HepG2 (cell line): ENCODE results near the gene SEC63. TPM values are rescaled to one million over a fixed set of nuclear protein-coding genes. Genes with fewer than 3 reads are reported as not detected.

Experiments
- ATAC-seq: fragments of 200-7000 bp; cut with Tn5 transposase; 3 replicates; pipeline ENCODE4 v1.9.1; 2020; ENCODE audit warnings: mild to moderate bottlenecking, moderate library complexity
- BruUV-seq: library from RNA; stranded (reverse); fragments of 400-500 nt; replicated peaks from 2 replicates; lab custom pipeline; 2021; lab: Mats Ljungman, UMichigan
- CTCF ChIA-PET: fragments of 300-600 bp; formaldehyde crosslinking; extraction: SDS; loops from one replicate; lab custom pipeline; 2021; ENCODE audit warnings: low total read pairs, inconsistent platforms, low intra/inter-chr PET ratio; lab: Yijun Ruan, JAX
- POLR2A ChIA-PET: fragments of 350-600 bp; sonication (Branson Sonifier 250); formaldehyde crosslinking; loops from one replicate; lab custom pipeline; 2020; ENCODE audit warnings: antibody characterized with exemption, inconsistent platforms; lab: Yijun Ruan, JAX
- DNase-seq: peaks from one replicate; pipeline ENCODE4 v3.0.0-alpha.2; 2015; ENCODE audit warnings: low spot score
- FAIRE-seq: peaks from 3 replicates; lab custom pipeline; 2011; peaks lifted over from hg19 to GRCh38; lab: Jason Lieb, UNC
- H2AFZ ChIP-seq: one replicate; pipeline ENCODE4 v1.6.1; 2011; ENCODE audit warnings: low read length, inconsistent platforms
- H3K27ac ChIP-seq: fragments of 300-600 bp; 3 replicates; pipeline ENCODE4 v1.8.0; 2011; ENCODE audit warnings: mixed run types, mild to moderate bottlenecking, mixed read lengths, low read length, inconsistent platforms; ENCODE audit not compliant: insufficient read depth; ENCODE audit errors: extremely low read length
- H3K27me3 ChIP-seq, 2 experiments: fragments of 200-600 bp in 1 of 2; 2 replicates in 1 of 2; 3 replicates in 1 of 2; pipeline versions ENCODE4 v1.6.0 to v1.8.0; 2011; ENCODE audit warnings: low read length in 2 of 2, mild to moderate bottlenecking in 2 of 2, moderate library complexity in 2 of 2, inconsistent platforms in 1 of 2; ENCODE audit not compliant: insufficient read depth in 2 of 2, control insufficient read depth in 1 of 2
- H3K36me3 ChIP-seq, 2 experiments: fragments of 200-600 bp in 1 of 2; replicated peaks in 1 of 2; 2 replicates in 1 of 2; 3 replicates in 1 of 2; pipeline versions ENCODE4 v1.5.1 to v1.8.0; 2011; ENCODE audit warnings: low read length in 2 of 2, inconsistent platforms in 1 of 2; ENCODE audit not compliant: insufficient read depth in 2 of 2, control insufficient read depth in 1 of 2
- H3K4me1 ChIP-seq: 2 replicates; pipeline ENCODE4 v1.5.1; 2012; ENCODE audit warnings: low read length, inconsistent platforms; ENCODE audit not compliant: insufficient read depth
- H3K4me2 ChIP-seq: 2 replicates; pipeline ENCODE4 v1.6.0; 2011; ENCODE audit warnings: low read depth, low read length, inconsistent platforms
- H3K4me3 ChIP-seq, 3 experiments: fragments of 200-600 bp in 1 of 3; sonication (generic), shearing (Covaris generic) in 1 of 3; replicated peaks in 1 of 3; 2 replicates each; pipeline ENCODE4 v1.5.1; 2011 to 2016; ENCODE audit warnings: low read length in 3 of 3, inconsistent platforms in 2 of 3, low read depth in 2 of 3, mild to moderate bottlenecking in 2 of 3, control low read depth in 1 of 3, mixed read lengths in 1 of 3; ENCODE audit not compliant: insufficient read depth in 1 of 3
- H3K79me2 ChIP-seq: one replicate; pipeline ENCODE4 v1.6.1; 2011; ENCODE audit warnings: low read length, inconsistent platforms; ENCODE audit not compliant: insufficient read depth
- H3K9ac ChIP-seq: 2 replicates; pipeline ENCODE4 v1.6.0; 2011; ENCODE audit warnings: mild to moderate bottlenecking, low read depth, low read length, inconsistent platforms; ENCODE audit not compliant: insufficient read depth
- H3K9me3 ChIP-seq: 2 replicates; pipeline ENCODE4 v1.5.1; 2012; ENCODE audit warnings: mild to moderate bottlenecking, low read length
- H4K20me1 ChIP-seq: 2 replicates; pipeline ENCODE4 v1.6.0; 2011; ENCODE audit warnings: inconsistent platforms, mild to moderate bottlenecking, low read length, moderate library complexity; ENCODE audit not compliant: insufficient read depth
- ATAD3A ChIP-seq: sonication (generic); formaldehyde crosslinking; IDR thresholded peaks from 2 replicates; pipeline ENCODE4 v1.4.0; 2020; ENCODE audit warnings: missing genetic modification reagents
- CENPT ChIP-seq: sonication (generic); formaldehyde crosslinking; IDR thresholded peaks from 2 replicates; pipeline ENCODE4 v1.8.0; 2022; ENCODE audit warnings: low read depth, mild to moderate bottlenecking, moderate library complexity, missing genetic modification reagents
- HDAC6 ChIP-seq: fragments of 200-600 bp; sonication (generic); IDR thresholded peaks from 2 replicates; pipeline ENCODE4 v1.7.0; 2017; ENCODE audit warnings: mild to moderate bottlenecking, antibody characterized with exemption, low read length, low read depth
- MIXL1 ChIP-seq: IDR thresholded peaks from 2 replicates; pipeline ENCODE4 v1.6.1; 2016
- RXRB ChIP-seq: IDR thresholded peaks from 2 replicates; pipeline ENCODE4 v1.6.1; 2016; ENCODE audit warnings: borderline replicate concordance, missing genetic modification reagents, missing compliant biosample characterization
- ZNF335 ChIP-seq: sonication (generic); formaldehyde crosslinking; IDR thresholded peaks from 2 replicates; pipeline ENCODE4 v1.4.0; 2020; ENCODE audit warnings: missing genetic modification reagents
- ZNF703 ChIP-seq: sonication (generic); formaldehyde crosslinking; IDR thresholded peaks from 2 replicates; pipeline ENCODE4 v1.5.1; 2020; ENCODE audit warnings: missing genetic modification reagents, mild to moderate bottlenecking, moderate library complexity, borderline replicate concordance
- ZNF781 ChIP-seq: sonication (generic); formaldehyde crosslinking; IDR thresholded peaks from 2 replicates; pipeline ENCODE4 v1.5.1; 2020; ENCODE audit warnings: borderline replicate concordance, mild to moderate bottlenecking, missing genetic modification reagents; ENCODE audit errors: not compliant biosample characterization
- WGBS: methylation state at CpG from one replicate; pipeline ENCODE4 v1.1.6; 2017; ENCODE audit warnings: low lambda C conversion rate; 5-methylcytosine and 5-hydroxymethylcytosine counted together
- in situ Hi-C: cut with HindIII; loops from 2 replicates; pipeline ENCODE4 v1.10.0; 2017; ENCODE audit warnings: low pct_unique_long_range_greater_than_20kb; ENCODE audit not compliant: extremely low pct_ligation_motif_present
- intact Hi-C: fragments of 100-400 bp; cut with micrococcal nuclease; formaldehyde crosslinking; loops from one replicate; pipeline ENCODE4 v1.10.0; 2022; ENCODE audit not compliant: unreplicated experiment
- polyA plus RNA-seq, 8 experiments: library from polyadenylated mRNA; depleted of rRNA in 3 of 8; stranded (reverse) in 7 of 8; unstranded in 1 of 8; fragments of >200 nt; fragmentation: Illumina TruSeq in 4 of 8; extraction: Trizol in 4 of 8; gene quantifications; 2 replicates each; pipeline versions ENCODE4 v1.2.1 to v1.2.3, GENCODE V29; 2011 to 2016; ENCODE audit warnings: low read depth in 4 of 8, missing spikeins in 1 of 8, mixed read lengths in 1 of 8; ENCODE audit not compliant: insufficient read depth in 1 of 8
- total RNA-seq, 5 experiments: library from RNA; depleted of rRNA; stranded (reverse); fragments of >200 nt; fragmentation: Illumina TruSeq; extraction: Trizol; gene quantifications; 2 replicates each; pipeline ENCODE4 v1.2.3, GENCODE V29; 2016; ENCODE audit warnings: low read depth in 1 of 5
- TF ChIP-seq, protein P1 (sequence below): sonication (generic); formaldehyde crosslinking; IDR thresholded peaks from 2 replicates; pipeline ENCODE4 v1.5.0; 2020; ENCODE audit warnings: mild to moderate bottlenecking, missing genetic modification reagents
- TF ChIP-seq, protein P2 (sequence below): sonication (generic); formaldehyde crosslinking; IDR thresholded peaks from 2 replicates; pipeline ENCODE4 v1.5.0; 2020; ENCODE audit warnings: mild to moderate bottlenecking, missing genetic modification reagents, borderline replicate concordance
- TF ChIP-seq, protein P3 (sequence below): sonication (generic); formaldehyde crosslinking; IDR thresholded peaks from 2 replicates; pipeline ENCODE4 v1.5.0; 2020; ENCODE audit warnings: missing genetic modification reagents
- TF ChIP-seq, protein P4 (sequence below): IDR thresholded peaks from 2 replicates; pipeline ENCODE4 v1.6.1; 2016; ENCODE audit warnings: low read depth, missing genetic modification reagents, missing compliant biosample characterization

SEC63 gene
- total and polyA plus RNA-seq, 2 of the 13 experiments (the other 11 are each of a cell fraction or from before 2014, with no cell fraction given), result 20.2 to 45.9 TPM

DNA sequence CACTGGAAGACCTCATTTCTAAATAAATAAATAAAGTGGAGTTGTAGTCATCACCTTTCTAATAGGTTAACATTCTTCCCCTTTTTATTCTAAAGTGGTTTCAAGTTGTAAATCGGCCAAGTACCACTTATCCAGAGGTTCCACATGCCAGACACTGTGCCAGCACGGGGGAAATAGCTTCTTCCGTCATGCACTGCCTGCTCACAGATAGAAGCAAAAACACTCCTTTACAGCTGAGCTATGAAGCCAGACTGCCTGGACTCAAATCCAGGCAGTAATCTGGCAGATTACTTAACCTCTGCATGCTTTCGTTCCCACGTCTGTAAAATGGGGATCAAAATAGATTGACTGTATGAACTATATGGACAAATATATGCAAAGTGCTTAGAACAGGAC, 116.7 kb downstream of the SEC63 start:
- DNase-seq (no peak), ATAC-seq (no peak), FAIRE-seq (no peak)
- Histone ChIP-seq H3K36me3 (no peaks in the 10 kb centered on the region), H2AFZ (no peak overlapping the region), H3K27me3 (peaks cover 0 to 3% of the 10 kb centered on the region in 2 experiments; a peak in 4 of 5 replicates), H3K27ac (no peak overlapping the region), H3K9me3 (no peaks in the 10 kb centered on the region), H3K4me1 (no peaks in the 10 kb centered on the region), H3K9ac (no peak overlapping the region), H4K20me1 (no peaks in the 10 kb centered on the region), H3K79me2 (no peaks in the 10 kb centered on the region), H3K4me2 (no peak overlapping the region), H3K4me3 (no peak overlapping the region)
- BruUV-seq, result no TSS peak
- WGBS, result 23% methylated on average over 5 of the region's 5 CpGs
- in situ Hi-C loops (no loop called here), intact Hi-C loops (loop anchor here (10.0 kb wide), 1 partner anchor 106 kb away; no protein-coding TSS in a partner anchor)
- TF ChIP-seq ZNF781 (CRISPR knock-in tag) (no peak), ZNF703 (CRISPR knock-in tag) (no peak), ZNF335 (no peak), RXRB (CRISPR knock-in tag) (no peak), MIXL1 (CRISPR knock-in tag) (no peak), CENPT (CRISPR knock-in tag) (no peak), ATAD3A (CRISPR knock-in tag) (no peak), HDAC6 (no peak)
- TF ChIP-seq, protein P1, sequence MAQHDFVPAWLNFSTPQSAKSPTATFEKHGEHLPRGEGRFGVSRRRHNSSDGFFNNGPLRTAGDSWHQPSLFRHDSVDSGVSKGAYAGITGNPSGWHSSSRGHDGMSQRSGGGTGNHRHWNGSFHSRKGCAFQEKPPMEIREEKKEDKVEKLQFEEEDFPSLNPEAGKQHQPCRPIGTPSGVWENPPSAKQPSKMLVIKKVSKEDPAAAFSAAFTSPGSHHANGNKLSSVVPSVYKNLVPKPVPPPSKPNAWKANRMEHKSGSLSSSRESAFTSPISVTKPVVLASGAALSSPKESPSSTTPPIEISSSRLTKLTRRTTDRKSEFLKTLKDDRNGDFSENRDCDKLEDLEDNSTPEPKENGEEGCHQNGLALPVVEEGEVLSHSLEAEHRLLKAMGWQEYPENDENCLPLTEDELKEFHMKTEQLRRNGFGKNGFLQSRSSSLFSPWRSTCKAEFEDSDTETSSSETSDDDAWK, result no peak
- TF ChIP-seq, protein P2, sequence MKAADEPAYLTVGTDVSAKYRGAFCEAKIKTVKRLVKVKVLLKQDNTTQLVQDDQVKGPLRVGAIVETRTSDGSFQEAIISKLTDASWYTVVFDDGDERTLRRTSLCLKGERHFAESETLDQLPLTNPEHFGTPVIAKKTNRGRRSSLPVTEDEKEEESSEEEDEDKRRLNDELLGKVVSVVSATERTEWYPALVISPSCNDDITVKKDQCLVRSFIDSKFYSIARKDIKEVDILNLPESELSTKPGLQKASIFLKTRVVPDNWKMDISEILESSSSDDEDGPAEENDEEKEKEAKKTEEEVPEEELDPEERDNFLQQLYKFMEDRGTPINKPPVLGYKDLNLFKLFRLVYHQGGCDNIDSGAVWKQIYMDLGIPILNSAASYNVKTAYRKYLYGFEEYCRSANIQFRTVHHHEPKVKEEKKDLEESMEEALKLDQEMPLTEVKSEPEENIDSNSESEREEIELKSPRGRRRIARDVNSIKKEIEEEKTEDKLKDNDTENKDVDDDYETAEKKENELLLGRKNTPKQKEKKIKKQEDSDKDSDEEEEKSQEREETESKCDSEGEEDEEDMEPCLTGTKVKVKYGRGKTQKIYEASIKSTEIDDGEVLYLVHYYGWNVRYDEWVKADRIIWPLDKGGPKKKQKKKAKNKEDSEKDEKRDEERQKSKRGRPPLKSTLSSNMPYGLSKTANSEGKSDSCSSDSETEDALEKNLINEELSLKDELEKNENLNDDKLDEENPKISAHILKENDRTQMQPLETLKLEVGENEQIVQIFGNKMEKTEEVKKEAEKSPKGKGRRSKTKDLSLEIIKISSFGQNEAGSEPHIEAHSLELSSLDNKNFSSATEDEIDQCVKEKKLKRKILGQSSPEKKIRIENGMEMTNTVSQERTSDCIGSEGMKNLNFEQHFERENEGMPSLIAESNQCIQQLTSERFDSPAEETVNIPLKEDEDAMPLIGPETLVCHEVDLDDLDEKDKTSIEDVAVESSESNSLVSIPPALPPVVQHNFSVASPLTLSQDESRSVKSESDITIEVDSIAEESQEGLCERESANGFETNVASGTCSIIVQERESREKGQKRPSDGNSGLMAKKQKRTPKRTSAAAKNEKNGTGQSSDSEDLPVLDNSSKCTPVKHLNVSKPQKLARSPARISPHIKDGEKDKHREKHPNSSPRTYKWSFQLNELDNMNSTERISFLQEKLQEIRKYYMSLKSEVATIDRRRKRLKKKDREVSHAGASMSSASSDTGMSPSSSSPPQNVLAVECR (CRISPR knock-in tag), result no peak
- TF ChIP-seq, protein P3, sequence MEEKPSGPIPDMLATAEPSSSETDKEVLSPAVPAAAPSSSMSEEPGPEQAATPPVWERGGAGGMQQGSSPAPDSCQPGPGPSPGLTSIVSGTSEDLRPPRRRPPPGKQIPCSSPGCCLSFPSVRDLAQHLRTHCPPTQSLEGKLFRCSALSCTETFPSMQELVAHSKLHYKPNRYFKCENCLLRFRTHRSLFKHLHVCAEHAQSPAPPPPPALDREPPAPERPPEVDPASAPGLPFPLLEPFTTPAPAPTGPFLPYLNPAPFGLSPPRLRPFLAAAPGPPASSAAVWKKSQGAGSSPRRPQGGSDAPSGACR (CRISPR knock-in tag), result no peak
- TF ChIP-seq, protein P4, sequence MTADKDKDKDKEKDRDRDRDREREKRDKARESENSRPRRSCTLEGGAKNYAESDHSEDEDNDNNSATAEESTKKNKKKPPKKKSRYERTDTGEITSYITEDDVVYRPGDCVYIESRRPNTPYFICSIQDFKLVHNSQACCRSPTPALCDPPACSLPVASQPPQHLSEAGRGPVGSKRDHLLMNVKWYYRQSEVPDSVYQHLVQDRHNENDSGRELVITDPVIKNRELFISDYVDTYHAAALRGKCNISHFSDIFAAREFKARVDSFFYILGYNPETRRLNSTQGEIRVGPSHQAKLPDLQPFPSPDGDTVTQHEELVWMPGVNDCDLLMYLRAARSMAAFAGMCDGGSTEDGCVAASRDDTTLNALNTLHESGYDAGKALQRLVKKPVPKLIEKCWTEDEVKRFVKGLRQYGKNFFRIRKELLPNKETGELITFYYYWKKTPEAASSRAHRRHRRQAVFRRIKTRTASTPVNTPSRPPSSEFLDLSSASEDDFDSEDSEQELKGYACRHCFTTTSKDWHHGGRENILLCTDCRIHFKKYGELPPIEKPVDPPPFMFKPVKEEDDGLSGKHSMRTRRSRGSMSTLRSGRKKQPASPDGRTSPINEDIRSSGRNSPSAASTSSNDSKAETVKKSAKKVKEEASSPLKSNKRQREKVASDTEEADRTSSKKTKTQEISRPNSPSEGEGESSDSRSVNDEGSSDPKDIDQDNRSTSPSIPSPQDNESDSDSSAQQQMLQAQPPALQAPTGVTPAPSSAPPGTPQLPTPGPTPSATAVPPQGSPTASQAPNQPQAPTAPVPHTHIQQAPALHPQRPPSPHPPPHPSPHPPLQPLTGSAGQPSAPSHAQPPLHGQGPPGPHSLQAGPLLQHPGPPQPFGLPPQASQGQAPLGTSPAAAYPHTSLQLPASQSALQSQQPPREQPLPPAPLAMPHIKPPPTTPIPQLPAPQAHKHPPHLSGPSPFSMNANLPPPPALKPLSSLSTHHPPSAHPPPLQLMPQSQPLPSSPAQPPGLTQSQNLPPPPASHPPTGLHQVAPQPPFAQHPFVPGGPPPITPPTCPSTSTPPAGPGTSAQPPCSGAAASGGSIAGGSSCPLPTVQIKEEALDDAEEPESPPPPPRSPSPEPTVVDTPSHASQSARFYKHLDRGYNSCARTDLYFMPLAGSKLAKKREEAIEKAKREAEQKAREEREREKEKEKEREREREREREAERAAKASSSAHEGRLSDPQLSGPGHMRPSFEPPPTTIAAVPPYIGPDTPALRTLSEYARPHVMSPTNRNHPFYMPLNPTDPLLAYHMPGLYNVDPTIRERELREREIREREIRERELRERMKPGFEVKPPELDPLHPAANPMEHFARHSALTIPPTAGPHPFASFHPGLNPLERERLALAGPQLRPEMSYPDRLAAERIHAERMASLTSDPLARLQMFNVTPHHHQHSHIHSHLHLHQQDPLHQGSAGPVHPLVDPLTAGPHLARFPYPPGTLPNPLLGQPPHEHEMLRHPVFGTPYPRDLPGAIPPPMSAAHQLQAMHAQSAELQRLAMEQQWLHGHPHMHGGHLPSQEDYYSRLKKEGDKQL (CRISPR knock-in tag), result no peak
- ChIA-PET POLR2A (no interaction called here), CTCF (no interaction called here)
